Heart right ventricle (tissue), 16 donors: ENCODE data around the gene CEP350. TPM values are rescaled to one million over a fixed set of nuclear protein-coding genes. Genes with fewer than 3 reads are reported as not detected.

Experiments used
- ATAC-seq, 8 donors: fragments of 200-7000 bp; cut with Tn5 transposase; one replicate each; pipeline ENCODE4 v1.9.1; 2020; ENCODE audit warnings: mild to moderate bottlenecking in 8 of 8, moderate library complexity in 8 of 8, moderate number of reproducible peaks in 1 of 8
- DNase-seq, 2 donors: peaks; one replicate each; pipeline ENCODE4 v3.0.0-alpha.2; 2020
- H3K27ac ChIP-seq, 10 donors: fragments of 200-600 bp; sonication (generic) in 2 of 10; one replicate each; pipeline versions ENCODE4 v1.5.0 to v1.8.0; 2020 to 2022; ENCODE audit warnings: mild to moderate bottlenecking in 3 of 10
- H3K27me3 ChIP-seq, 7 donors: fragments of 200-600 bp; one replicate each; pipeline ENCODE4 v1.8.0; 2021 to 2022; ENCODE audit warnings: mild to moderate bottlenecking in 2 of 7
- H3K36me3 ChIP-seq, 9 donors: fragments of 200-600 bp; sonication (generic) in 1 of 9; one replicate each; pipeline versions ENCODE4 v1.5.0 to v1.8.0; 2020 to 2022; ENCODE audit warnings: mild to moderate bottlenecking in 2 of 9
- H3K4me1 ChIP-seq, 9 donors: fragments of 200-600 bp; sonication (generic) in 1 of 9; one replicate each; pipeline versions ENCODE4 v1.5.0 to v1.8.0; 2020 to 2022; ENCODE audit warnings: mild to moderate bottlenecking in 4 of 9
- H3K4me3 ChIP-seq, 10 donors: fragments of 200-600 bp; sonication (generic) in 2 of 10; one replicate each; pipeline versions ENCODE4 v1.5.0 to v1.8.0; 2020 to 2022; ENCODE audit warnings: mild to moderate bottlenecking in 7 of 10, moderate library complexity in 2 of 10
- H3K9me3 ChIP-seq, 11 donors: fragments of 200-600 bp in 10 of 11; sonication (generic) in 2 of 11; one replicate each; pipeline versions ENCODE4 v1.5.0 to v1.8.0; 2013 to 2022; ENCODE audit warnings: mild to moderate bottlenecking in 2 of 11, control low read depth in 1 of 11, moderate library complexity in 1 of 11
- CTCF ChIP-seq, 9 donors: fragments of 200-600 bp; sonication (generic) in 2 of 9; IDR thresholded peaks; one replicate each; pipeline versions ENCODE4 v1.5.0 to v1.8.0; 2021 to 2022; ENCODE audit warnings: antibody characterized with exemption in 9 of 9, mild to moderate bottlenecking in 5 of 9, moderate library complexity in 1 of 9
- WGBS, 2 donors: extraction: QIAGEN DNeasy Blood & Tissue Kit; methylation state at CpG; one replicate each; pipeline ENCODE4 v1.1.7; 2013; ENCODE audit warnings: inconsistent platforms in 1 of 2; 5-methylcytosine and 5-hydroxymethylcytosine counted together
- intact Hi-C, 10 donors: fragments of 100-400 bp; cut with DNase I; formaldehyde crosslinking; loops; one replicate each; pipeline versions ENCODE4 v1.11.1 to v1.14.2; 2022
- polyA plus RNA-seq, 2 donors: library from polyadenylated mRNA; stranded (reverse); fragments of 200-250 nt; gene quantifications; one replicate each; pipeline ENCODE4 v1.2.3, GENCODE V29; 2013
- total RNA-seq, 10 donors: library from RNA; stranded (reverse); fragmentation: NEBNext Ultra II Directional in 3 of 10; extraction: Animal tissue kit (Norgen Biotek cat#: 25700) in 3 of 10; gene quantifications; one replicate each; pipeline versions ENCODE4 v1.2.1 to v1.2.4, GENCODE V29; 2021 to 2023
- donor health status: Arrhythmogenic right ventricular cardiomyopathy.
- donor health status: ischemic (EF 13 %, LVEDD 7.1; RV severe dilation, severe dysfunction).
- donor health status: healthy with polysubstance abuse.
- donor health status: DM: no; HTN: yes; CAD: no.
- donor health status: DM: no; HTN: no; CAD: no.
- donor health status: ischemic (EF 25% LVEDD 6.9; RV normal size, moderate dysfunction).
- donor health status: ischemic (EF 25% LVEDD 5.7; RV mildly dilated, moderate dysfunction).
- donor health status: healthy.
- donor health status: DM: yes; HTN: yes; CAD: no.
- donor health status: Ischemic cardiomyopathy.
- donor health status: ischemic (EF 35%, LVEDD 5.7; RV mildly dilated, moderate dysfunction).
- donor health status: nonischemic (EF 11% LVEDD 7.7; RV severe dilation, severe dysfunction).
- donor health status: DM: yes; HTN: yes; CAD: no.
- donor health status: PGD.
- donor health status: ischemic (EF 29% LVEDD 5.4; RV normal size, mild dysfunction).
- donor health status: nonischemic (EF 23%, LVEDD 6.1; RV moderate dilation, normal function).

Gene CEP350
- total and polyA plus RNA-seq, 12 donors = 3.7 to 46.3 (median 37.7) TPM

DNA sequence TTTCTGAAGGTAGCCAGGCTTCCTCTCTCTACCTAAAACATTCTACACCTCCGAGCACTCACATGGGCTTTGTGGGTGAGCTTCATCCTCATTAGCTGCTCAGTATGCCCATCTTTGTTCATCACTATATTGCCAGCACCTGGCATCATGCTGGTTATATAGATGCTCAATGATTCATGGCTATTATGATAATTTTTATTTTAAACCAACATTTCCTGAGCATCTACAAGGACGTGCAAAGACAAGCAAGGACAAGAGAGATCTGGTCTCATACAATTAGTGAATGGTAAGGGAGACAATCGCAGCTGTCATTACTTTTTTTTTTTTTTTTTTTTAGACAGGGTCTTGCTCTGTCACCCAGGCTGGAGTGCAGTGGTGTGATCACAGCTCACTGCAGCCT is 188.7 kb downstream of the CEP350 start:
- intact Hi-C loops = no loop called here
- TF ChIP-seq CTCF (IDR thresholded peaks at IDR 0.05) = no peak
- Histone ChIP-seq H3K4me3 (no peak overlapping the region), H3K27ac (no peak overlapping the region), H3K36me3 (no peaks in the 10 kb centered on the region), H3K4me1 (peaks cover 0 to 5% (median 0%) of the 10 kb centered on the region in 9 donors), H3K9me3 (no peaks in the 10 kb centered on the region), H3K27me3 (no peaks in the 10 kb centered on the region)
- 76 to 78% methylated on average over 3 of the region's 3 CpGs for WGBS, 2 donors
- no peak for DNase-seq
- ATAC-seq = no peak

DNA sequence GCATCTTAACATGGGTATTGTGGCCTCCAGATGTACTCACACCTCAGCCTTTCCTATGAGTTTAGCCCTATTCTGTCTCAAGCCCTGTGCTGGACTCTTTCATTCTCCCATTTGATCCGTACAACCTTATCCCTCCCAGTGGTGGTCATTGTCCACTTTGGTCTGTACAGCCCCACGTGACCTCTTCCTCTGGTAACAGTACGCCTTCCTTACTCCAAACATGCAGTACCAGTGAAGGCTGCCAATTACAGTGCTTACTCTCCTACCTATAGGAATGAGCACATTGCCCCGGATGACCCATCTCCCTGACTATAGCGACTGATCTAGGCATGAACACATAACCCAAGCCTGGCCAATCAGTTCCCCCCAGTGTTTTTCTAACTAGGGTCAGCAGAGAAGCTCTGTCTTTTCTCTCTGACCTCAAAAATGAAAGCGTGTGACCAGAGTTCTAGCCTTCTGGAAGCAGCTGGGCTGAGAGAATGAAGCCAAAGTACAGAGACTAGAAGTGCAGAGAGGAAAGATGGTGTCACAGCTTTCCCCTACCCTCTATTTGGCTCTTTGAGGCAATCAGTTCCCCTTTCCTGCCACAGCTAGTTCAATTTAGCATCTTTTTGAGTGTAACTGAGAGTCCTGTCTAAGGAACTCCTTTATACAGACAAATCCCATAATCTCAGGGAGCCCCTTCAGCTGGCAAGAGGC is 190.2 kb downstream of the CEP350 start:
- no peak overlapping the region for H3K4me3 ChIP-seq
- DNase-seq (no peak), ATAC-seq (peak in 1 of 8 donors; percentile 17)
- H3K36me3 ChIP-seq = no peaks in the 10 kb centered on the region
- H3K27ac ChIP-seq = peak overlapping the region in 2 of 10 donors; percentile 0 to 33
- peaks cover 0 to 5% (median 0%) of the 10 kb centered on the region in 9 donors for H3K4me1 ChIP-seq
- intact Hi-C loops = no loop called here
- TF ChIP-seq CTCF (IDR thresholded peaks at IDR 0.05) = no peak
- no peaks in the 10 kb centered on the region for H3K9me3 ChIP-seq
- WGBS, 2 donors = 63 to 74% methylated on average over 6 of the region's 6 CpGs
- no peaks in the 10 kb centered on the region for H3K27me3 ChIP-seq

DNA sequence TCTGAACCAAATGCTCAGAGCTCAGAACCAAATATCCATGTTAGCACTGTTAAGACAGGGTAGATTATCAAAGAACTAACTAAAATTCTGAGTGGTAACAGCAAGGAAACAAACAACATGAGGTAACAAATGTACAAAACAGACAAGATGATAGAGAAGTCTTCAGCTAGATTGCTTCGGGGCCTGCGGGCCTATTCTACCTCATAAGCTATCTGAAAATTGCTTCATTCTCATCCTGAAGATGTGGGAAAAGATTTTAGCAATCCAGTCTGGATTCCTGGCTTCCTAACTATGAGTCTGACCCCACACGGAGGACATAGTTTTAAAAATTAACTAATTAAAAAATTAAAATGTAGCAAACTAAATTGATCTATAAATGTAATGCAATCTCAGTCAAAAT is 190.8 kb downstream of the CEP350 start:
- WGBS, 2 donors = 94 to 96% methylated on average over 3 of the region's 3 CpGs
- no peaks in the 10 kb centered on the region for H3K27me3 ChIP-seq
- no peaks in the 10 kb centered on the region for H3K9me3 ChIP-seq
- ATAC-seq = no peak
- intact Hi-C loops = no loop called here
- H3K36me3 ChIP-seq = no peaks in the 10 kb centered on the region
- H3K4me3 ChIP-seq = no peak overlapping the region
- TF ChIP-seq CTCF (IDR thresholded peaks at IDR 0.05) = no peak
- H3K4me1 ChIP-seq = peaks cover 0 to 5% (median 0%) of the 10 kb centered on the region in 9 donors
- DNase-seq = no peak
- H3K27ac ChIP-seq = peak overlapping the region in 1 of 10 donors; percentile 0

DNA sequence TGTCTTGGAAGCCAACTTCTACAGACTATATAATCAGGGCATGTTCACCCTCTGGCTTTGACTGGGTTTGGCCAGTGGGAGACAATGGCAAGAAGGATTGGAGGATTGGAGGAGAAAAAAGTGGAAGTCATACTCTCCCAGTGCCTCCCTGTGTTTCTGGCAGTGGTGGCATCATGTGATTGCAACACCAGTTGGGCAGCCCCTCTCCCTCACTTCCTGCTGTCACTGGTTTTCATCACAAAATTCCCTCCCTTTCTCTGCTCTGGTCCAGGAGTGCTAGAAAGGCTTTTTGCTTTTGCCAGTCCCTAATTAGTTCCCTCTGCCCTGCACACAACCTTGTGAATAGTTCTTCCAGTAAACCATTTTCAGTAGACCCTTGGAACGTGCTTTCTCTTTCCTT is 196.4 kb downstream of the CEP350 start:
- intact Hi-C loops = loop anchor here in 1 of 10 donors (10.0 kb wide), 1 partner anchor 196 kb away; the partner anchor contains the start of gene CEP350
- Histone ChIP-seq H3K9me3 (no peaks in the 10 kb centered on the region), H3K4me1 (peaks cover 0 to 26% (median 11%) of the 10 kb centered on the region in 9 donors), H3K4me3 (no peak overlapping the region), H3K36me3 (no peaks in the 10 kb centered on the region), H3K27me3 (no peaks in the 10 kb centered on the region), H3K27ac (peak overlapping the region in 1 of 10 donors; percentile 36)
- ATAC-seq (no peak), DNase-seq (no peak)
- WGBS, 2 donors = 32 to 39% methylated on average over 1 of the region's 1 CpG
- no peak for TF ChIP-seq CTCF (IDR thresholded peaks at IDR 0.05)
